BLaER1 (cell line): ENCODE results near the gene NXPH4.
A peak's percentile ranks its signal among the peaks of the same experiment; 100 is the strongest.

Experiments
- H3K27ac ChIP-seq: shearing (Covaris generic); formaldehyde crosslinking; 2 replicates; pipeline ENCODE4 v1.8.1; 2022
- H3K27me3 ChIP-seq: shearing (Covaris generic); formaldehyde crosslinking; 2 replicates; pipeline ENCODE4 v1.8.1; 2022
- H3K36me3 ChIP-seq: shearing (Covaris generic); formaldehyde crosslinking; 2 replicates; pipeline ENCODE4 v1.8.1; 2022
- H3K4me1 ChIP-seq: shearing (Covaris generic); formaldehyde crosslinking; 2 replicates; pipeline ENCODE4 v1.8.1; 2022
- H3K4me2 ChIP-seq: shearing (Covaris generic); formaldehyde crosslinking; 2 replicates; pipeline ENCODE4 v1.8.1; 2022
- H3K4me3 ChIP-seq: shearing (Covaris generic); formaldehyde crosslinking; 2 replicates; pipeline ENCODE4 v1.8.1; 2022
- H3K9ac ChIP-seq: shearing (Covaris generic); formaldehyde crosslinking; 2 replicates; pipeline ENCODE4 v1.8.1; 2022
- H3K9me3 ChIP-seq: shearing (Covaris generic); formaldehyde crosslinking; 2 replicates; pipeline ENCODE4 v1.8.1; 2022
- H4K20me1 ChIP-seq: shearing (Covaris generic); formaldehyde crosslinking; 2 replicates; pipeline ENCODE4 v1.8.1; 2022
- Cebpa-rat ChIP-seq: shearing (Covaris generic); IDR thresholded peaks from 2 replicates; pipeline ENCODE4 v1.8.1; 2022

The NXPH4 gene

DNA sequence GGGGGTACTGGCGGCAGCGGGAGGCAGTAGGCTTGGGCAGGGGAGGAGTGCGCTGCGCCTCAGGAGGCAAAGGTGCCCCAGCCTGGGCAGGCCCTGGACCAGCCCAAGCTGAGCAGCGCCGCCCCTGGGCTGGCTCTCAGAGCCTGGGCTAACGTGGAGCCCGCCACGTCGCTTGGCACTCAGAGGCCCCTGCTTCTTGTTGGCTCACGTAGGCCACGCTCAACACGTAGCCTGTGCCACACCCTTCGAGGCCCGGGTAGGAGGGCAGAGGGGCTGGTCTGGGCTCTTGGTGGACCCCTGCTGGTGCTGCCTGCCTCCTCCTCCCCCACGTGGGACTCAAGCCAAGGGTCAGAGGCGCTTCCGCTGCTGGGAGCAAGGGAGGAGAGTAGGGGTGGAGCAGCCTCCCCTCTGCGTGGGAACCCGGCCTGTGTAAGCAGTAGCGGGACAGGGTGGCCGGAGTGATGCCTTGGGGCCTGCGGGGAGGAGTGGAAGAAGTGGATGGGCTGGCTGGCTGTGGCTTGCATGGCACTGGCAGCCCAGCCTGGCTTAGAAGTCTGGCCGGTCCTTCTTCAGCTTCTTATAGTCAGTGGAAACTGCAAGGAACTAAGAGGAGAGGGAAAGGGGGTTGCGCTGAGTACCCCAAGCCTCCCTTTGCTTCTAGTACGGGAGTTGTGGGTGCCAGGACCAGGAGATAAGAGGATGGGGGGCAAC is 18.6 kb downstream of the NXPH4 start:
- Histone ChIP-seq H3K4me3 (no peak overlapping the region), H3K27me3 (peaks cover 83% of the 10 kb centered on the region), H3K27ac (no peak overlapping the region), H3K9me3 (no peaks in the 10 kb centered on the region), H4K20me1 (peaks cover 88% of the 10 kb centered on the region), H3K36me3 (peaks cover 52% of the 10 kb centered on the region), H3K4me2 (peak overlapping the region; percentile 62), H3K4me1 (peaks cover 88% of the 10 kb centered on the region), H3K9ac (no peak overlapping the region)
- no peak for TF ChIP-seq Cebpa-rat

DNA sequence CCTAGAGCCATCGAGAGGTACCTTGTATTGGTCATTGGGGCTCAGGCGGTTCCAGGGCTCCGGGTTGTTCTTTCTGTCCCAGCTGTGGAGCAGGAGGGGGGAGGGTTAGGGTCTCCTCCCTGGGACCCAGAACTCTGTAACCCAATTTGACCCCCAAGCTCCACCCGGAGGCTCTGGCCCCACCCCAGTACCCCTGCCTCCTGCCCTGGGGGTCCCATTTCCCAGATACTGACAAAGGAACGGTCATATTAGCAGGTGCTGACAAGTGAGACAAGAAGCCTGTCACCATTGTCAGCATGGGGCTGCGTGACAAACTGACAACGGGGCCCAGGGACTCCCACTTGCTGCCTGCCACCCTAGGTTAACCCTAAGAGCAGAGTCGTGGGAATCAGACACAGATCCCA is 19.1 kb downstream of the NXPH4 start:
- no peak for TF ChIP-seq Cebpa-rat
- Histone ChIP-seq H3K4me1 (peaks cover 88% of the 10 kb centered on the region), H3K4me3 (no peak overlapping the region), H3K27me3 (peaks cover 89% of the 10 kb centered on the region), H3K36me3 (peaks cover 52% of the 10 kb centered on the region), H3K27ac (no peak overlapping the region), H3K4me2 (peak overlapping the region; percentile 62; the same call in 1 of the 2 replicates), H4K20me1 (peaks cover 84% of the 10 kb centered on the region), H3K9ac (no peak overlapping the region), H3K9me3 (no peaks in the 10 kb centered on the region)

- Histone ChIP-seq H4K20me1 (peaks cover 84% of the 10 kb centered on the region), H3K36me3 (peaks cover 47% of the 10 kb centered on the region), H3K27me3 (peaks cover 95% of the 10 kb centered on the region), H3K9me3 (no peaks in the 10 kb centered on the region), H3K4me1 (peaks cover 88% of the 10 kb centered on the region), H3K9ac (no peak overlapping the region), H3K4me2 (0 out of 2 replicates have a peak overlapping the region, but pooled peaks have one; percentile 7), H3K27ac (no peak overlapping the region), H3K4me3 (no peak overlapping the region)
- no peak for TF ChIP-seq Cebpa-rat
These were observed 19.8 kb downstream of the NXPH4 start for GRCh38 chr12:57236201-57236924.

- Histone ChIP-seq H3K9me3 (no peaks in the 10 kb centered on the region), H3K36me3 (peaks cover 40% of the 10 kb centered on the region), H3K4me3 (no peak overlapping the region), H3K9ac (no peak overlapping the region), H3K4me1 (peaks cover 88% of the 10 kb centered on the region), H4K20me1 (peaks cover 84% of the 10 kb centered on the region), H3K27ac (no peak overlapping the region), H3K4me2 (no peak overlapping the region; the same call in 1 of the 2 replicates), H3K27me3 (peaks cover 100% of the 10 kb centered on the region)
- no peak for TF ChIP-seq Cebpa-rat
These were observed 20.5 kb downstream of the NXPH4 start for GRCh38 chr12:57236925-57237595.

DNA sequence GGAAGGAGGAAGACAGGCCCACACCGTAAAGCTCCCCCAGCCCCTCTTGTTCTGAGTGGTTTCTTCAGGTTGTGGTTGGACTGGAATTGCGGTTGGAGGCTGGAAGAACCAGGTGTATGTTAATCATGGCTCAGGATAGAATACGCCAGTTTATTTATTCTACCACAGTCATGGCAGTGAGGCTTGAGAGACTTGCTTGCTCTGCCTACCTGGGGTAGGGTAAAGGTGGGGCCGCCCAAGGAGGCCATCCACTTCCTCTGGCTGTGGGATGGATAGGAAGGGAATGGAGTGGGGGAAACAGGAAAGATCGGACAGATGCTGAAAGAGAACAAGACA is 21.0 kb downstream of the NXPH4 start:
- Histone ChIP-seq H3K9ac (no peak overlapping the region), H4K20me1 (peaks cover 84% of the 10 kb centered on the region)

GRCh38 chr12:57237932-57238853 is 21.6 kb downstream of the NXPH4 start:
- H3K4me1 ChIP-seq = peaks cover 88% of the 10 kb centered on the region

More for the DNA sequence above, 21.0 kb downstream of the NXPH4 start:
- no peak for TF ChIP-seq Cebpa-rat
- peaks cover 88% of the 10 kb centered on the region for H3K4me1 ChIP-seq
- peaks cover 100% of the 10 kb centered on the region for H3K27me3 ChIP-seq
- H3K27ac ChIP-seq = no peak overlapping the region
- no peaks in the 10 kb centered on the region for H3K9me3 ChIP-seq
- H3K4me3 ChIP-seq = peak overlapping the region; percentile 77
- peak overlapping the region; percentile 97 for H3K4me2 ChIP-seq
- H3K36me3 ChIP-seq = peaks cover 35% of the 10 kb centered on the region

DNA sequence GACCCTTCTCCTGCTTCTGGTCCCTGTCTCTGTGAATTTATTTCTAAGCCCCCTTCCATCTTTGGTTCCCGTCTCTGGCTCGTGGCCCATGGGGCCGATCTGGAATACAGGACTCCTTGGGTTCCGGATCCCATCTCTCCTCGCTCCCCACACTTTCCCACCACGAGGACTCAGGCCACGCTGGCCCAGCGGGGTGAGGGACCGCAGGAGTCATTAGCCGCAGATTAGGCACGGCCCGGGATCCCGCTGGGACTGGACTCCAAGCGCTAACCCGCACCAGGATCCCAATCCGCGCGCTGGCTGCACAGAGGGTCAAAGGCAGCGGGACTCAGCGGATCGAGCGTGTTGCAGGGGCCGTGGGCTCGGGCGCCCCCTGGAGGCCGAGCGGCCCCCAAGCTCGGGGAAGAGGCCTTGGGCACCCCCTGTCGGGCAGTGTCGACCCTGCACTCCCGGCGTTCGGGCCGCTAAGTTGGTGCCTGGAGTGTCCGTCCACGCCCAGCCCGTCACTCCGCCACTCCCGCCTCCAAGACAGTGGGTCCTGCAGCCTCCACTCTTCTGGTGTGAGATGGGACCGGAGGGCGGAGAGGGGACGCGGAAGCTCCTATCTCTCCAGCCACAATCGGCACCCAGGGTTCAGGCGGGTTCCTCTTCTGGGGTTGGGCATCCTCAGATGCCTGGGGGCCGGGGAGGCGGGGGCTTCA is 22.4 kb downstream of the NXPH4 start:
- peaks cover 78% of the 10 kb centered on the region for H4K20me1 ChIP-seq

More at GRCh38 chr12:57237932-57238853, 21.6 kb downstream of the NXPH4 start:
- Histone ChIP-seq H3K27me3 (peaks cover 100% of the 10 kb centered on the region), H3K4me3 (peak overlapping the region; percentile 77), H3K9ac (peak overlapping the region; percentile 43; the same call in 1 of the 2 replicates), H3K36me3 (peaks cover 29% of the 10 kb centered on the region), H3K27ac (no peak overlapping the region), H3K4me2 (peak overlapping the region; percentile 97), H3K9me3 (no peaks in the 10 kb centered on the region), H4K20me1 (peaks cover 84% of the 10 kb centered on the region)
- TF ChIP-seq Cebpa-rat = no peak

DNA sequence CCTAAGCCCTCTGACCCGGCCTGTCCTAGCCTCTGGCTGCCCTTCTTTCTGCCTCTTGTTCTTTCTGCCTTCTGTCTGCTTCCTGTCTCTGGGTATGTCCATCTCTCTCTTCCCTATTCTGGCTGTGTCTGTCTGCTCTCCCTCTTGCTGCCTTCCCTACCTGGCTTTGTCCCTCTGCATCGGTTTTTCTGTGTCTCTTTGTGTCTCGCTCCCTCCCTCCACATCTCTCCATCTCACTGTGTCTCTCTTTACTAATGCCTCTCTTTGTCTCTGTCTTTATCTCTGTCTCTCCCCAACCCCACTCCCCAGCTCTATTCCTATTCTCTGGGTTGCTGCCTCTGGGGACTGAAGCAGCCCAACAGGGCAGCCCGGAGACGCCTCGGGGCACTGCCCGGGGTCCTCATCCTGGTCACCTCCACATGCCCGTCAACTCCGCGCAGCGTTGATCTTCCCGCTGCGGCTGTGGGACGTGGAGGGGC is 23.0 kb downstream of the NXPH4 start:
- Histone ChIP-seq H4K20me1 (peaks cover 71% of the 10 kb centered on the region), H3K27me3 (peaks cover 100% of the 10 kb centered on the region), H3K4me2 (peak overlapping the region; percentile 97), H3K4me3 (peak overlapping the region; percentile 77), H3K27ac (peak overlapping the region; percentile 84), H3K36me3 (peaks cover 15% of the 10 kb centered on the region), H3K4me1 (peaks cover 84% of the 10 kb centered on the region), H3K9me3 (no peaks in the 10 kb centered on the region), H3K9ac (peak overlapping the region; percentile 83)
- TF ChIP-seq Cebpa-rat = no peak

More for the DNA sequence above, 22.4 kb downstream of the NXPH4 start:
- TF ChIP-seq Cebpa-rat = no peak
- Histone ChIP-seq H3K4me1 (peaks cover 88% of the 10 kb centered on the region), H3K4me3 (peak overlapping the region; percentile 77), H3K27me3 (peaks cover 100% of the 10 kb centered on the region), H3K4me2 (peak overlapping the region; percentile 97), H3K9me3 (no peaks in the 10 kb centered on the region), H3K9ac (peak overlapping the region; percentile 83), H3K27ac (peak overlapping the region; percentile 84; the same call in 1 of the 2 replicates), H3K36me3 (peaks cover 21% of the 10 kb centered on the region)
